ENCODE measurements around the gene MICU2. TPM values are rescaled to one million over a fixed set of nuclear protein-coding genes. Genes with fewer than 3 reads are reported as not detected.

MICU2 gene
- total RNA-seq, 1 donor from 2014 or later = 43.4 TPM

GRCh38 chr13:21458813-21459701, 144.9 kb downstream of the MICU2 start, which contains the start of gene ZDHHC20:
Gene ZDHHC20 (minus strand): TSS chr13:21459303. CDS start chr13:21459171, 132 bp downstream.
- Histone ChIP-seq H3K27me3 (ENCODE audit: control insufficient read depth, insufficient read depth, low read length) (no peaks in the 10 kb centered on the region), H3K36me3 (ENCODE audit: control insufficient read depth, insufficient read depth, low read length) (no peaks in the 10 kb centered on the region), H3K4me3 (ENCODE audit: low read depth, low read length) (peak within 1 kb of the TSS; percentile 80)
- FAIRE-seq (no peak), DNase-seq (ENCODE audit: low read depth) (peak; percentile 56)
- no peak for TF ChIP-seq CTCF (IDR thresholded peaks at IDR 0.05; ENCODE audit: insufficient read depth, low read length, severe bottlenecking)

GRCh38 chr13:21458451-21458812, 145.5 kb downstream of the MICU2 start:
- no peak for TF ChIP-seq CTCF (IDR thresholded peaks at IDR 0.05; ENCODE audit: insufficient read depth, low read length, severe bottlenecking)

GRCh38 chr13:21453387-21454081, 150.4 kb downstream of the MICU2 start:
- no peak for TF ChIP-seq CTCF (IDR thresholded peaks at IDR 0.05; ENCODE audit: insufficient read depth, low read length, severe bottlenecking)
- no peaks in the 10 kb centered on the region for H3K36me3 ChIP-seq (ENCODE audit: control insufficient read depth, insufficient read depth, low read length)
- FAIRE-seq = no peak
- DNase-seq (ENCODE audit: low read depth) = no peak
- H3K27me3 ChIP-seq (ENCODE audit: control insufficient read depth, insufficient read depth, low read length) = no peaks in the 10 kb centered on the region
- no peak overlapping the region for H3K4me3 ChIP-seq (ENCODE audit: low read depth, low read length)

More at GRCh38 chr13:21458451-21458812, 145.5 kb downstream of the MICU2 start:
- Histone ChIP-seq H3K27me3 (ENCODE audit: control insufficient read depth, insufficient read depth, low read length) (no peaks in the 10 kb centered on the region), H3K36me3 (ENCODE audit: control insufficient read depth, insufficient read depth, low read length) (no peaks in the 10 kb centered on the region), H3K4me3 (ENCODE audit: low read depth, low read length) (peak overlapping the region; percentile 80)
- FAIRE-seq = no peak
- DNase-seq (ENCODE audit: low read depth) = peak; percentile 50

- Histone ChIP-seq H3K36me3 (ENCODE audit: control insufficient read depth, insufficient read depth, low read length) (no peaks in the 10 kb centered on the region), H3K27me3 (ENCODE audit: control insufficient read depth, insufficient read depth, low read length) (no peaks in the 10 kb centered on the region), H3K4me3 (ENCODE audit: low read depth, low read length) (no peak overlapping the region)
- FAIRE-seq = no peak
- DNase-seq (ENCODE audit: low read depth) = no peak
- TF ChIP-seq CTCF (IDR thresholded peaks at IDR 0.05; ENCODE audit: insufficient read depth, low read length, severe bottlenecking) = no peak
These were observed 153.0 kb downstream of the MICU2 start for GRCh38 chr13:21450936-21451335.

- Histone ChIP-seq H3K4me3 (ENCODE audit: low read depth, low read length) (no peak overlapping the region), H3K36me3 (ENCODE audit: control insufficient read depth, insufficient read depth, low read length) (no peaks in the 10 kb centered on the region), H3K27me3 (ENCODE audit: control insufficient read depth, insufficient read depth, low read length) (no peaks in the 10 kb centered on the region)
- FAIRE-seq (no peak), DNase-seq (ENCODE audit: low read depth) (no peak)
- TF ChIP-seq CTCF (IDR thresholded peaks at IDR 0.05; ENCODE audit: insufficient read depth, low read length, severe bottlenecking) = no peak
These were observed 157.3 kb downstream of the MICU2 start for GRCh38 chr13:21446656-21447055.
